Mesendoderm (in vitro differentiated cells): Measurements from ENCODE around the gene MRRF.
A peak's percentile ranks its signal among the peaks of the same experiment; 100 is the strongest.

Experiments used
- DNase-seq: peaks from one replicate; pipeline ENCODE4 v3.0.0; 2013
- H2AK5ac ChIP-seq: 2 replicates; pipeline ENCODE4 v1.6.1; 2013; ENCODE audit warnings: low read length, inconsistent platforms
- H2BK120ac ChIP-seq: 2 replicates; pipeline ENCODE4 v1.6.1; 2013; ENCODE audit warnings: low read depth, mild to moderate bottlenecking, low read length, moderate library complexity, mixed read lengths
- H2BK15ac ChIP-seq: replicated peaks from 2 replicates; pipeline ENCODE4 v1.6.1; 2013; ENCODE audit warnings: low read depth, mild to moderate bottlenecking, moderate library complexity
- H2BK5ac ChIP-seq: 2 replicates; pipeline ENCODE4 v1.6.1; 2013; ENCODE audit warnings: low read length, inconsistent platforms
- H3K18ac ChIP-seq: 2 replicates; pipeline ENCODE4 v1.6.1; 2013; ENCODE audit warnings: mild to moderate bottlenecking, low read length, mixed read lengths
- H3K23ac ChIP-seq: one replicate; pipeline ENCODE4 v1.6.1; 2013; ENCODE audit warnings: low read length
- H3K27ac ChIP-seq: 2 replicates; pipeline ENCODE4 v1.5.1; 2013; ENCODE audit warnings: low read depth, mild to moderate bottlenecking, inconsistent platforms, low read length, moderate library complexity
- H3K27me3 ChIP-seq: 2 replicates; pipeline ENCODE4 v1.6.1; 2013; ENCODE audit warnings: low read length, control low read depth, mild to moderate bottlenecking, inconsistent platforms; ENCODE audit not compliant: insufficient read depth, poor library complexity
- H3K36me3 ChIP-seq: 2 replicates; pipeline ENCODE4 v1.6.1; 2013; ENCODE audit warnings: low read length, inconsistent platforms; ENCODE audit not compliant: control insufficient read depth, insufficient read depth
- H3K4ac ChIP-seq: one replicate; pipeline ENCODE4 v1.6.1; 2013; ENCODE audit warnings: low read depth, mild to moderate bottlenecking, low read length, moderate library complexity
- H3K4me1 ChIP-seq: 2 replicates; pipeline ENCODE4 v1.6.1; 2013; ENCODE audit warnings: low read depth, low read length, inconsistent platforms; ENCODE audit not compliant: control insufficient read depth
- H3K4me2 ChIP-seq: 2 replicates; pipeline ENCODE4 v1.6.1; 2013; ENCODE audit warnings: low read length
- H3K4me3 ChIP-seq: 2 replicates; pipeline ENCODE4 v1.5.1; 2013; ENCODE audit warnings: mild to moderate bottlenecking, low read length
- H3K56ac ChIP-seq: one replicate; pipeline ENCODE4 v1.6.1; 2013; ENCODE audit warnings: low read length
- H3K79me1 ChIP-seq: 2 replicates; pipeline ENCODE4 v1.6.1; 2013; ENCODE audit warnings: low read length, inconsistent platforms
- H3K79me2 ChIP-seq: 2 replicates; pipeline ENCODE4 v1.6.1; 2013; ENCODE audit warnings: mild to moderate bottlenecking, low read length; ENCODE audit not compliant: control insufficient read depth, insufficient read depth
- H3K9ac ChIP-seq: 2 replicates; pipeline ENCODE4 v1.6.1; 2013; ENCODE audit warnings: low read length, inconsistent platforms
- H4K5ac ChIP-seq: one replicate; pipeline ENCODE4 v1.6.1; 2013; ENCODE audit warnings: low read length
- H4K8ac ChIP-seq: one replicate; pipeline ENCODE4 v1.6.1; 2013; ENCODE audit warnings: low read depth, mild to moderate bottlenecking, control low read depth, low read length, moderate library complexity
- WGBS: extraction: QIAGEN DNeasy Blood & Tissue Kit; methylation state at CpG from one replicate; pipeline ENCODE4 v1.1.7; 2013; ENCODE audit warnings: low lambda C conversion rate, missing lambda C conversion rate; ENCODE audit not compliant: insufficient coverage; ENCODE audit errors: extremely low coverage; 5-methylcytosine and 5-hydroxymethylcytosine counted together

MRRF gene

GRCh38 chr9:122227575-122227900 lies 37.1 kb upstream of the MRRF start:
- Histone ChIP-seq H3K4me1 (no peaks in the 10 kb centered on the region), H4K5ac (no peak overlapping the region), H2BK120ac (no peak overlapping the region), H2BK15ac (no peak overlapping the region), H3K4me2 (no peak overlapping the region), H2AK5ac (no peak overlapping the region), H4K8ac (no peak overlapping the region), H3K79me2 (no peaks in the 10 kb centered on the region), H3K27me3 (peaks cover 79% of the 10 kb centered on the region), H3K27ac (no peak overlapping the region), H3K4me3 (no peak overlapping the region), H3K36me3 (no peaks in the 10 kb centered on the region), H3K79me1 (no peaks in the 10 kb centered on the region), H3K18ac (no peak overlapping the region), H3K56ac (no peak overlapping the region), H3K4ac (no peak overlapping the region), H3K9ac (no peak overlapping the region), H3K23ac (no peak overlapping the region), H2BK5ac (no peak overlapping the region)
- no peak for DNase-seq
- no CpG with 5 or more reads among the region's 10 CpGs for WGBS

- H2BK5ac ChIP-seq, result no peak overlapping the region
- H3K18ac ChIP-seq, result no peak overlapping the region
- H3K79me1 ChIP-seq, result no peaks in the 10 kb centered on the region
- no peak overlapping the region for H2BK15ac ChIP-seq
- peak overlapping the region; percentile 15 for H3K56ac ChIP-seq
- no peak overlapping the region for H3K4me3 ChIP-seq
- H2BK120ac ChIP-seq, result no peak overlapping the region
- H3K79me2 ChIP-seq, result no peaks in the 10 kb centered on the region
- no peak overlapping the region for H3K4ac ChIP-seq
- H4K5ac ChIP-seq, result no peak overlapping the region
- WGBS, result no CpG with 5 or more reads among the region's 38 CpGs
- no peaks in the 10 kb centered on the region for H3K4me1 ChIP-seq
- H3K27me3 ChIP-seq, result peaks cover 73% of the 10 kb centered on the region
- no peak overlapping the region for H4K8ac ChIP-seq
- H3K23ac ChIP-seq, result no peak overlapping the region
- H3K9ac ChIP-seq, result peak overlapping the region; percentile 34
- no peaks in the 10 kb centered on the region for H3K36me3 ChIP-seq
- DNase-seq, result peak; percentile 21
- peak overlapping the region; percentile 29 for H3K4me2 ChIP-seq
- H3K27ac ChIP-seq, result no peak overlapping the region
- no peak overlapping the region for H2AK5ac ChIP-seq
These were observed 36.5 kb upstream of the MRRF start for GRCh38 chr9:122228191-122228567.

GRCh38 chr9:122228568-122229484 lies 35.9 kb upstream of the MRRF start, which contains the start of gene LHX6:
Gene LHX6 (minus strand): TSS chr9:122228957. CDS start chr9:122228740, 217 bp downstream.
- H3K56ac ChIP-seq, result peak within 1 kb of the TSS; percentile 15
- no peak within 1 kb of the TSS for H2BK5ac ChIP-seq
- peak; percentile 35 for DNase-seq
- H3K79me1 ChIP-seq, result no peaks in the 10 kb centered on the region
- H2BK120ac ChIP-seq, result no peak within 1 kb of the TSS
- H3K27ac ChIP-seq, result no peak within 1 kb of the TSS
- H3K36me3 ChIP-seq, result no peaks in the 10 kb centered on the region
- no CpG with 5 or more reads among the region's 70 CpGs for WGBS
- H3K9ac ChIP-seq, result peak within 1 kb of the TSS; percentile 34
- peaks cover 67% of the 10 kb centered on the region for H3K27me3 ChIP-seq
- H3K79me2 ChIP-seq, result no peaks in the 10 kb centered on the region
- H3K4ac ChIP-seq, result no peak within 1 kb of the TSS
- H3K4me1 ChIP-seq, result no peaks in the 10 kb centered on the region
- peak within 1 kb of the TSS; percentile 29 for H3K4me2 ChIP-seq
- no peak within 1 kb of the TSS for H2BK15ac ChIP-seq
- peak within 1 kb of the TSS; percentile 66 for H3K23ac ChIP-seq
- H4K5ac ChIP-seq, result no peak within 1 kb of the TSS
- H3K4me3 ChIP-seq, result no peak within 1 kb of the TSS
- no peak within 1 kb of the TSS for H2AK5ac ChIP-seq
- H3K18ac ChIP-seq, result no peak within 1 kb of the TSS
- no peak within 1 kb of the TSS for H4K8ac ChIP-seq

GRCh38 chr9:122229485-122229837 lies 35.2 kb upstream of the MRRF start:
- Histone ChIP-seq H2AK5ac (no peak overlapping the region), H2BK120ac (no peak overlapping the region), H3K4me2 (no peak overlapping the region), H3K23ac (peak overlapping the region; percentile 66), H2BK5ac (no peak overlapping the region), H4K8ac (no peak overlapping the region), H3K27me3 (peaks cover 63% of the 10 kb centered on the region), H3K79me1 (no peaks in the 10 kb centered on the region), H3K4me3 (no peak overlapping the region), H3K18ac (no peak overlapping the region), H2BK15ac (no peak overlapping the region), H4K5ac (no peak overlapping the region), H3K4me1 (no peaks in the 10 kb centered on the region), H3K36me3 (no peaks in the 10 kb centered on the region), H3K27ac (no peak overlapping the region), H3K79me2 (no peaks in the 10 kb centered on the region), H3K4ac (no peak overlapping the region), H3K9ac (no peak overlapping the region), H3K56ac (no peak overlapping the region)
- no peak for DNase-seq
- no CpG with 5 or more reads among the region's 4 CpGs for WGBS

GRCh38 chr9:122232796-122233306 lies 31.8 kb upstream of the MRRF start:
- no peak for DNase-seq
- Histone ChIP-seq H3K27me3 (peaks cover 33% of the 10 kb centered on the region), H3K36me3 (no peaks in the 10 kb centered on the region), H4K5ac (no peak overlapping the region), H4K8ac (no peak overlapping the region), H3K4me3 (no peak overlapping the region), H2BK5ac (no peak overlapping the region), H3K18ac (no peak overlapping the region), H3K79me1 (no peaks in the 10 kb centered on the region), H3K4me1 (no peaks in the 10 kb centered on the region), H3K56ac (no peak overlapping the region), H3K79me2 (no peaks in the 10 kb centered on the region), H2AK5ac (no peak overlapping the region), H3K9ac (no peak overlapping the region), H3K23ac (no peak overlapping the region), H3K27ac (no peak overlapping the region), H2BK120ac (no peak overlapping the region), H3K4ac (no peak overlapping the region), H2BK15ac (no peak overlapping the region), H3K4me2 (no peak overlapping the region)
- WGBS, result no CpG with 5 or more reads among the region's 6 CpGs
